Mesodermal cell (in vitro differentiated cells): ENCODE measurements around the gene SMOC2.

Experiments used
- H3K27ac ChIP-seq: 2 replicates; pipeline ENCODE4 v1.7.0; 2013; ENCODE audit warnings: mild to moderate bottlenecking, low read depth, low read length, moderate library complexity; ENCODE audit not compliant: severe bottlenecking
- H3K36me3 ChIP-seq: 2 replicates; pipeline ENCODE4 v1.7.1; 2013; ENCODE audit warnings: mild to moderate bottlenecking, low read length, moderate library complexity; ENCODE audit not compliant: control insufficient read depth, insufficient read depth
- H3K4me1 ChIP-seq: one replicate; pipeline ENCODE4 v1.7.1; 2013; ENCODE audit warnings: mild to moderate bottlenecking, low read length; ENCODE audit not compliant: insufficient read depth, control insufficient read depth, poor library complexity, severe bottlenecking
- H3K4me3 ChIP-seq: 2 replicates; pipeline ENCODE4 v1.7.0; 2013; ENCODE audit warnings: low read length, control low read depth, mild to moderate bottlenecking; ENCODE audit not compliant: insufficient read depth, poor library complexity, severe bottlenecking; ENCODE audit errors: extremely low read depth
- H3K9me3 ChIP-seq: 2 replicates; pipeline ENCODE4 v1.7.1; 2013; ENCODE audit warnings: mild to moderate bottlenecking, low read length, moderate library complexity; ENCODE audit not compliant: control insufficient read depth
- whole genome bisulfite sequencing, 2 experiments: methylation state at CpG; one replicate each; pipeline ENCODE4 v1.1.5; 2013; ENCODE audit warnings: missing lambda C conversion rate in 2 of 2; ENCODE audit not compliant: insufficient coverage in 2 of 2; 5-methylcytosine and 5-hydroxymethylcytosine counted together

Gene SMOC2

DNA sequence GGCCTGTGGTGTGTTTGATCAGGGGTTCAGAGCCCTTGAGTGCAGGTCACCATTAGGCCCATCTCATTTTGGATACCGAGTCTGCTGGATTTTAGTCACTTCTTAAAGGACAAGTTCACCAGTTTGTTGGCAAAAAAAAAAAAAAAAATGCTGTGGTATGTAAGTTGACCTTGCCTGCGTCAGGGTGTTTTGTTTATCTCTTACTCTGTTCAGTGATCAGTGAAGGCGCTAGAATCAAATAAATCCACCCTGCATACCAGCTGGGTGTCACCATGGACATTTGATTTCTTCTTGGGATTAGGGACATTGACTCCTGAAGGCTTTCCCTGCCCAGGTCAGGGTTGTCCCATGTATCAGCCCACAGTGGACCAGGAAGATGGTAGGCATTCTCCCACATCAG, 6.7 kb downstream of the SMOC2 start:
- Histone ChIP-seq H3K4me3 (no peak overlapping the region), H3K4me1 (peaks cover 4% of the 10 kb centered on the region), H3K27ac (no peak overlapping the region), H3K9me3 (no peaks in the 10 kb centered on the region), H3K36me3 (no peaks in the 10 kb centered on the region)
- WGBS, 2 experiments: 100% methylated on average over 1 of the region's 3 CpGs

DNA sequence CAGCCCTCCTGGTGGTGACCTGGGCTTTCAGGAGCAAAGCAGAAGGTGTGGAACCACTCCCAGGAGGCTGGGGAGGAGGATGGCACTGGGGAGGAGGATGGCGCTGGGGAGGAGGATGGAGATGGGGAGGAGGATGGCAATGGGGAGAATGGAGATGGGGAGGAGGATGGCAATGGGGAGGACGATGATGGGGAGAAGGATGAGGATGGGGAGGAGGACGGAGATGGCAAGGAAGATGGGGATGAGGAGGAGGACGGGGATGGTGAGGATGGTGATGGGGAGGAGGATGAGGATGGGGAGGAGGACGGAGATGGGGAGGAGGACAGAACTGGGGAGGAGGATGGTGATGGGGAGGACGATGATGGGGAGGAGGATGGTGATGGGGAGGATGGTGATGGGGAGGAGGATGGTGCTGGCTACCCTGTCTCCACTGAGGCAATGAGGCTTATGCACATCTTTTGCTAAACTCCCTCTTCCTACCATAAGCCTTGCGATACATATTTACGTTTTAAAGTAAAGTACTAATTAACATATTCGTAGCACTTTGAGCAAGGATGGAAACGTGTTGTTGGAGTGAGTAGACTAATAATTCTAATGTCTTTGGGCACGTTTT, 7.4 kb downstream of the SMOC2 start:
- no peak overlapping the region for H3K27ac ChIP-seq
- H3K9me3 ChIP-seq: no peaks in the 10 kb centered on the region
- no peak overlapping the region for H3K4me3 ChIP-seq
- peaks cover 6% of the 10 kb centered on the region for H3K4me1 ChIP-seq
- WGBS, 2 experiments: 89 to 100% methylated on average over 2 to 5 of the region's 11 CpGs
- H3K36me3 ChIP-seq: no peaks in the 10 kb centered on the region

DNA sequence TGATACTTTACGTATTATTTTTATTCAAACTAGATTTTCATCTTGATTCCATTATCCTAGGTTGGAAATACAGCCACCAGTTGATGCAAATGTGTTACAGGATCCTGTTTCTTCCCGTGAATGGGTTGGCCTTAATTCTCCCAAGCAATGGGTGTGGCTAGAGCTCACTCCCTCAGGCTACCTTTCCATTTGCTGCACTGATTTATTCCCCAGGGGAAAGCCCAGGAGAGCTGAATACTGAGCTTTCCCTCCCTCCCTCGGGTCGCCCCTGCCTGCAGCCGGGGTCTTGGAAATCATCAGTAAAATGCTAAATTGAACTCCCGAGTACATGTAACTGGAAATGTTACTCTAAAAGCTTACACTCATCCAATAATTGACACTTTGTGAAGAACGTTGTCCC, 9.9 kb downstream of the SMOC2 start:
- Histone ChIP-seq H3K36me3 (no peaks in the 10 kb centered on the region), H3K9me3 (no peaks in the 10 kb centered on the region), H3K4me1 (peaks cover 6% of the 10 kb centered on the region), H3K4me3 (no peak overlapping the region), H3K27ac (no peak overlapping the region)
- WGBS, 2 experiments: 65 to 66% methylated on average over 7 of the region's 7 CpGs

DNA sequence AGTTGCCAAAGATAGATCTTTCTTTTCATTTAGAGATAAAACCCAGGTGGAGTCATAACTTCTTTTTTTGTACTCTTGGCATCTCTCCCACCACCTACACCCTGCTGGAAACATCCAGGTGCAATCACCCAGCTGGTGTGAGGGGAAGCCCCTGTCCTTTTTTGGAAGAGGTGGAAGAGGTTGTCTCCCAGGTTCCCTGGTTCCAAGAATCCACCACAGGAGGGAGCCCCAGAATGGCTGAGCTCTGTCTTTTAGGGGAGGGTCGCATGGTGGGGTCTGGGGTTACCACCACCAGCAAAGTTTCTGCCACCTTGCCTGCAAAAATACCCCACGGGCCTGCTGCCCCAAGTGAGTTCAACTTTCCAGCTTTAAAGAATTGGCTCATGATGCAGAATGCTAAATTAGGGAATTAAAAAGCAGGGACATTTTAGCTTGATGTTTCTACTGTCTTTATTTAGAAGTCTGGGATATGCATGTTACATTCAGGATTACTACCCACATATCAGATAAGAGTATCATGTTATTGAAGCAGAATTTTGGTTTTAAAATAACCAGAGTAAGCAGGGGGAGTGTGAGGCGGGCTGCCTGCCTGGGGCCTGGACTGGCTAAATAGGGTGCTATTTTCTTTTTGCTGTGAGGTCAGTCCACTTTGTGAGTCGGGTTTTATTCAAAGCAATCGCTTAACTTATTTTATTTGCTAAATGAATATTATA, 11.0 kb downstream of the SMOC2 start:
- H3K4me3 ChIP-seq: no peak overlapping the region
- WGBS, 2 experiments: 44 to 60% methylated on average over 1 to 2 of the region's 5 CpGs
- no peak overlapping the region for H3K27ac ChIP-seq
- peaks cover 6% of the 10 kb centered on the region for H3K4me1 ChIP-seq
- H3K36me3 ChIP-seq: no peaks in the 10 kb centered on the region
- H3K9me3 ChIP-seq: no peaks in the 10 kb centered on the region

DNA sequence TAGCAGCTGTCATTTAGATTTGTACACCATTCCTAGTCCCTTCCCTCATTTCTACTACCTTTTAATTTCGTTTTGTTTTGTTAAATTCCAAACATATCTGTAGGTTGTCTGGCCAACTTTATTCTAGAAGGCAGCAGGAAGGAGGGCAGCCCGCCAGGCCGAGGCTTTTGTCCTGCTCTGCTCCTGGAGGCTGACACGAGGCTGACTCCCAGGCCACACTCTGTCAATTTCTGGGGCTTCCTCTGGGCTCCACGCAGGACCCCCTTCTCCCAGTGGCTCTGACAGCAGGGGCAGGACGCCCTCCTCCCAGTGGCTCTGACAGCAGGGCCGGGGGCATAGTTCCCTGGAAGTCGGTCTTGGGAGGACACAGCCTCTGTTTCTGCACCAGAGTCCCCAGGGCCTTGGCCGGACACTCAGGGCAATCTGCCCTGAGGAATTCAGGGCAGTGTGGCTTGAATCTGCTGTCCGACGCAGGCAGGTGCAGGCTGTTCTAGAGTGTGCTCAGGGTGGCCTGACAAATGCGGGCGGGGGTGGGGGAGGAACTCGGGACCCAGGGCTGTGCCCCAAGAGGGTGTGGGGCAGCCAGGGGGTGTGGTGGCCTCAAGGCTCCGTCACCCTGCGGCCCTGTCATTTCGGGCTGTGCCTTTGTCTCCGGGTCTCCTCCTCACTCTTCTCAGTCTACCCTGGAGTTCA, 11.8 kb downstream of the SMOC2 start:
- WGBS, 2 experiments: 65 to 73% methylated on average over 11 to 12 of the region's 18 CpGs
- Histone ChIP-seq H3K4me1 (peaks cover 6% of the 10 kb centered on the region), H3K27ac (no peak overlapping the region), H3K4me3 (no peak overlapping the region), H3K36me3 (no peaks in the 10 kb centered on the region), H3K9me3 (no peaks in the 10 kb centered on the region)

DNA sequence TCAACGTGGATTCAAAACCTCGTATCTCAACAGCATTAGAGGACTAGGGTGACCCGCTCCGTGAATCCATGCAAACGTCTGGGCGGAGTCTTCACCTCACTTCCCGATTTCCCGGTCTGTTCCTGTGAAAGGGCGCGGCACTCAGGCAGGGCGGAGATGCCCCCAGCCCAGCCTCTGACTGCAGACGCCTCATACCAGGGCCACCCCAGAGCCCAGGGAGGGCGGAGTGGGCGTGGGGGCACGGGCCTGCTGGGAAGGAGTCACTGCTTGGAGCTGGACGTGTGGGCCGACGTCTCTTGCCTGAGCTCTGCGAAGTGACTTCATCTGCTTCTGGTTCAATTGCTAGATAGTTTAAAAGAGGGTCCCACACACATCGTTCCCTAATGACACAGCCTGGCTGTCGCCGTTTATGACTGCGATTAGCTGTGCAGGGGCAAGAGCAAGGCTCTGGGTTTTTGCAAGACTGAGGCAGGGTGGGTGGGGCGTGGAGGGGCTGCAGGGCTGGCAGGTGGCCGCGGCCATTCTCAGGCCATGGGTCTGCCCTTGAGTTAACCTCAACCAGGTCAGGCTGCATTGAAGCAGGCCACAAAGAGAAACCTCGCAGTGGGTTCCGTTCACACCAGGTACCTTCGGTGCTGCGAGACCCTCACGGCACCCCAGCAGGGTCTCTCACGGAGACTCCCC, 15.0 kb downstream of the SMOC2 start:
- H3K4me3 ChIP-seq: no peak overlapping the region
- H3K4me1 ChIP-seq: peaks cover 6% of the 10 kb centered on the region
- 92 to 93% methylated on average over 28 to 30 of the region's 32 CpGs for WGBS, 2 experiments
- H3K36me3 ChIP-seq: no peaks in the 10 kb centered on the region
- H3K9me3 ChIP-seq: no peaks in the 10 kb centered on the region
- H3K27ac ChIP-seq: no peak overlapping the region

DNA sequence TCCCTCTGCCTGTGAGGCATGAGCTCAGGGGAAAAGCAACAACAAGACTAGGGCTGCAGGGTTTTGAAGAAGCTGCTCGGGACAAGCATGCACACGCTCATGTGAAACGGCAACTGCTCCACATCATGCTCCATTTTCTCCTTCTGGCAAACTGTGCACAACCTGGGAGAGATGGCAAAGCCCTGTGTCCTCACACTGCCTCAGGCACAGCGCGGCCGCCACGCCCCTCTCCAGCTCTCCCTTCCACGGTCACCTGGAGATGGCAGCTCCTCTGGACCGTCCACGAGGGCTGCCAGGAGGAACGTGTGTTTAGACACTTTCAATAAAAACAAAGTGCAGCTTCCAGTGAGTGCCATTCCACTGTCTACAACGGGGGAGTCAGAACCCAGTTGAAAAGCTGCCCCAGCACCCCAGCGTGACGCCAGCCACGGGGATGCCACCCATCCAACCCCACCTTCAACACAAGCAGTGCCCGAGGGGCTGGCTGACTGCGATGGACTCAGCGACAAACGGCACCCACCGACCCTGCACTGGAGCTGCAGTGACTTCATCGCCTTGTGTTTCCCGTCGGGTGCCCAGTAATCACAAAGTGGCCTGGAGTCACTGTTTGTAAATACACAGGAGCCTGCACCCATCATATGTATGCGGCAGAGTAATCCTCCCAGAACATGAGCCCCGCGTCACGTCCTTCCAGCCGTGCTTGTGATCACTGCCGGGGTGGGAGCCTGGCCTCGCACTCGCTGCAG, 16.1 kb downstream of the SMOC2 start:
- WGBS, 2 experiments: 94% methylated on average over 25 to 30 of the region's 31 CpGs
- H3K36me3 ChIP-seq: no peaks in the 10 kb centered on the region
- H3K9me3 ChIP-seq: no peaks in the 10 kb centered on the region
- H3K27ac ChIP-seq: no peak overlapping the region
- no peak overlapping the region for H3K4me3 ChIP-seq
- peaks cover 6% of the 10 kb centered on the region for H3K4me1 ChIP-seq

DNA sequence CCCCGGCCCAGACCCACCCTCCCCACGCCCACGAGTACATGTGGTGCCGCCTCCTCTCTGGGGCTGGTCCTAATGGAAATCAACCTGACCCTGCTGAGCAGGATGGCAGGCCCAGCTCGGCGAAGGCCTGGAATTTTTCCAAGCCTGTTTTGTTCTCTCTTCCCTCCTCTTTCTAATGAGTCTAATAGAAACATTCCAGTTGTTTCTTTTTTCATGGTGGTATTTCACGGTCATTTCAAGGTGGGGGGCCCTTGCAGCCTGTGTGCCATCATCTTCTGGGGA, 16.6 kb downstream of the SMOC2 start:
- Histone ChIP-seq H3K36me3 (no peaks in the 10 kb centered on the region), H3K4me3 (no peak overlapping the region), H3K27ac (no peak overlapping the region), H3K9me3 (no peaks in the 10 kb centered on the region), H3K4me1 (peaks cover 3% of the 10 kb centered on the region)
- WGBS, 2 experiments: 77 to 87% methylated on average over 5 to 6 of the region's 7 CpGs

DNA sequence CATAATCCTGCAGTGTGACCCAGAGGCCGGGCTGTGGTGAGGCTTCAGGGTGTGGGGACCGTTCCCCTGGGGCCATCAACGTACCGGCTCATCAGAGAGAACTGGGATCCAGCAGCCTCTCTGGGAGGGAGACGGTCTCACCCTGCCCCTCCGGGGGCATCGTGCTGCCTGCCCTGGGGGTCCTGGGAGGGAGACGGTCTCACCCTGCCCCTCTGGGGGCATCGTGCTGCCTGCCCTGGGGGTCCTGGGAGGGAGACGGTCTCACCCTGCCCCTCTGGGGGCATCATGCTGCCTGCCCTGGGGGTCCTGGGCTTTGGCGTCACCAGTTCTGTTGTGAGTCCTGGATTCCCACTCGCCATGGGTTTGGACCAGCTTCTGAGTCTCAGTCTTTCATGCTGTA, 17.1 kb downstream of the SMOC2 start:
- Histone ChIP-seq H3K9me3 (no peaks in the 10 kb centered on the region), H3K4me3 (no peak overlapping the region), H3K27ac (no peak overlapping the region), H3K4me1 (peaks cover 3% of the 10 kb centered on the region), H3K36me3 (no peaks in the 10 kb centered on the region)
- 92 to 94% methylated on average over 7 to 8 of the region's 12 CpGs for WGBS, 2 experiments

DNA sequence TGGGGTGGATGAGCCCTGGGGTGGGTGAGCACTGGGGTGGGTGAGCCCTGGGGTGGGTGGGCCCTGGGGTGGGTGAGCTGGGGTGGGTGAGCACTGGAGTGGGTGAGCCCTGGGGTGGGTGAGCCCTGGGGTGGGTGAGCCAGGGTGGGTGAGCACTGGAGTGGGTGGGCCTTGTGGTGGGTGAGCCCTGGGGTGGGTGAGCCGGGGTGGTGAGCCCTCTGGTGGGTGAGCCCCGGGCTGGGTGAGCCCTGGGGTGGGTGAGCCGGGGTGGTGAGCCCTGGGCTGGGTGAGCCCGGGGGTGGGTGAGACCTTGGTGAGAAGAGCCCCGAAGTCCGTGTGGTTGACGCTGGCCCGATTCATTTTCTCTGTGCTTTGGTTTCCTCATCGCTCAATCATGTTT, 18.6 kb downstream of the SMOC2 start:
- H3K9me3 ChIP-seq: no peaks in the 10 kb centered on the region
- WGBS, 2 experiments: 95 to 100% methylated on average over 5 to 8 of the region's 9 CpGs
- H3K36me3 ChIP-seq: no peaks in the 10 kb centered on the region
- no peak overlapping the region for H3K4me3 ChIP-seq
- H3K4me1 ChIP-seq: peaks cover 3% of the 10 kb centered on the region
- H3K27ac ChIP-seq: no peak overlapping the region
